GM12878 (cell line): ENCODE results near the gene C12orf60. TPM values are rescaled to one million over a fixed set of nuclear protein-coding genes. Genes with fewer than 3 reads are reported as not detected.

Source experiments
- BRCA1 ChIP-seq: IDR thresholded peaks from 2 replicates; pipeline ENCODE4 v1.6.1; 2011; ENCODE audit warnings: low read depth, low read length, improper control_type of control experiment
- CBX5 ChIP-seq: sonication (generic); IDR thresholded peaks from 2 replicates; pipeline ENCODE4 v1.6.1; 2016; ENCODE audit warnings: low read depth, moderate library complexity, mild to moderate bottlenecking, inconsistent platforms
- CHD4 ChIP-seq: fragments of 200-600 bp; sonication (generic); IDR thresholded peaks from 2 replicates; pipeline ENCODE4 v1.6.1; 2016; ENCODE audit warnings: mild to moderate bottlenecking
- CREM ChIP-seq: IDR thresholded peaks from 2 replicates; pipeline ENCODE4 v1.6.1; 2014; ENCODE audit warnings: antibody characterized with exemption, low read depth
- EGR1 ChIP-seq, 2 experiments: IDR thresholded peaks; 1 replicate in 1 of 2; 2 replicates in 1 of 2; pipeline ENCODE4 v1.6.1; 2011 to 2012; ENCODE audit warnings: low read depth in 2 of 2, low read length in 2 of 2, borderline replicate concordance in 1 of 2, mild to moderate bottlenecking in 1 of 2, moderate library complexity in 1 of 2
- HDGF ChIP-seq: fragments of 450-650 bp; IDR thresholded peaks from 2 replicates; pipeline ENCODE4 v1.6.1; 2016; ENCODE audit warnings: antibody characterized with exemption
- IKZF2 ChIP-seq, 2 experiments: fragments of 450-650 bp; IDR thresholded peaks; 2 replicates each; pipeline ENCODE4 v1.6.1; 2017; ENCODE audit warnings: mild to moderate bottlenecking in 2 of 2, moderate library complexity in 2 of 2
- IRF4 ChIP-seq: IDR thresholded peaks from 2 replicates; pipeline ENCODE4 v1.6.1; 2011; ENCODE audit warnings: low read depth, low read length
- KDM1A ChIP-seq: fragments of 200-600 bp; sonication (generic); IDR thresholded peaks from 2 replicates; pipeline ENCODE4 v1.6.1; 2016; ENCODE audit warnings: borderline replicate concordance
- MXI1 ChIP-seq: fragments of 150-350 bp; IDR thresholded peaks from 2 replicates; pipeline ENCODE4 v1.6.1; 2011; ENCODE audit warnings: low read depth, mild to moderate bottlenecking, inconsistent platforms, low read length, improper control_type of control experiment
- MYC ChIP-seq: IDR thresholded peaks from 2 replicates; pipeline ENCODE4 v1.6.1; 2011; ENCODE audit warnings: mild to moderate bottlenecking, low read length, moderate library complexity, inconsistent platforms; ENCODE audit not compliant: insufficient read depth, insufficient replicate concordance, insufficient read length, severe bottlenecking
- NFIC ChIP-seq: IDR thresholded peaks from 2 replicates; pipeline ENCODE4 v1.6.1; 2012; ENCODE audit warnings: low read depth, mild to moderate bottlenecking, inconsistent platforms, low read length, moderate library complexity
- NFYA ChIP-seq: IDR thresholded peaks from 2 replicates; pipeline ENCODE4 v1.6.1; 2011; ENCODE audit warnings: low read depth, mild to moderate bottlenecking, low read length, improper control_type of control experiment, borderline replicate concordance
- NR2C2 ChIP-seq: IDR thresholded peaks from 2 replicates; pipeline ENCODE4 v1.6.1; 2011; ENCODE audit warnings: borderline replicate concordance, low read depth; ENCODE audit not compliant: control insufficient read depth, insufficient read length
- NRF1 ChIP-seq: conservative IDR thresholded peaks from 2 replicates; pipeline ENCODE4 v1.6.1; 2011; ENCODE audit warnings: mild to moderate bottlenecking, low read depth, low read length, improper control_type of control experiment
- POU2F2 ChIP-seq: IDR thresholded peaks from 3 replicates; pipeline ENCODE4 v1.6.1; 2011; ENCODE audit warnings: low read depth, mild to moderate bottlenecking, low read length, borderline replicate concordance
- RAD21 ChIP-seq: IDR thresholded peaks from 2 replicates; pipeline ENCODE4 v1.6.1; 2011; ENCODE audit warnings: mild to moderate bottlenecking, low read depth, low read length, moderate library complexity; ENCODE audit not compliant: insufficient read depth
- RCOR1 ChIP-seq: conservative IDR thresholded peaks from 2 replicates; pipeline ENCODE4 v1.6.1; 2012; ENCODE audit warnings: low read depth, low read length, improper control_type of control experiment
- RELA ChIP-seq: fragments of 450-650 bp; IDR thresholded peaks from 2 replicates; pipeline ENCODE4 v1.8.0; 2014; ENCODE audit warnings: borderline replicate concordance; ENCODE audit not compliant: partially characterized antibody
- RUNX3 ChIP-seq: IDR thresholded peaks from 2 replicates; pipeline ENCODE4 v1.6.1; 2012; ENCODE audit warnings: low read length, inconsistent platforms
- SIX5 ChIP-seq: IDR thresholded peaks from 2 replicates; pipeline ENCODE4 v1.6.1; 2011; ENCODE audit warnings: mild to moderate bottlenecking, low read depth, low read length, moderate library complexity; ENCODE audit not compliant: severe bottlenecking
- STAT1 ChIP-seq: fragments of 450-650 bp; conservative IDR thresholded peaks from 2 replicates; pipeline ENCODE4 v1.6.1; 2014; ENCODE audit warnings: antibody characterized with exemption, mild to moderate bottlenecking
- ZNF274 ChIP-seq: IDR thresholded peaks from one replicate; pipeline ENCODE4 v1.8.0; 2011; ENCODE audit not compliant: insufficient read length, insufficient read depth
- ZZZ3 ChIP-seq: IDR thresholded peaks from 2 replicates; pipeline ENCODE4 v1.6.1; 2011; ENCODE audit warnings: low read depth; ENCODE audit not compliant: control insufficient read depth, insufficient read length
- polyA plus RNA-seq, 11 experiments: library from polyadenylated mRNA; depleted of rRNA in 4 of 11; unstranded in 6 of 11; stranded (reverse) in 5 of 11; fragments of >200 nt; fragmentation: Nextera tagmentation in 4 of 11; fragmentation: Illumina TruSeq in 1 of 11; extraction: Ambion mirVana in 4 of 11; extraction: Trizol in 1 of 11; gene quantifications; 1 replicate in 1 of 11; 2 replicates in 10 of 11; pipeline versions ENCODE4 v1.2.1 to v1.2.3, GENCODE V29; 2011 to 2016; ENCODE audit warnings: inconsistent platforms in 2 of 11, missing spikeins in 2 of 11, low read depth in 1 of 11
- total RNA-seq, 4 experiments: library from RNA; depleted of rRNA in 3 of 4; stranded (reverse); fragments of >200 nt in 3 of 4; fragmentation: Illumina TruSeq in 1 of 4; extraction: Trizol in 1 of 4; gene quantifications; 2 replicates each; pipeline versions ENCODE4 v1.2.1 to v1.2.3, GENCODE V29; 2013 to 2021
- TF ChIP-seq, protein P1 (sequence below): IDR thresholded peaks from 2 replicates; pipeline ENCODE4 v1.6.1; 2012; ENCODE audit warnings: improper control_type of control experiment, low read depth, low read length; ENCODE audit not compliant: insufficient replicate concordance
- TF ChIP-seq, protein P2 (sequence below): fragments of 150-350 bp; IDR thresholded peaks from 2 replicates; pipeline ENCODE4 v1.6.1; 2014; ENCODE audit warnings: mild to moderate bottlenecking, low read depth, low read length

Gene C12orf60
- total and polyA plus RNA-seq, 10 of the 15 experiments (the other 5 are each of a cell fraction or from before 2014, with no cell fraction given): 1.8 to 7.2 (median 3.2) TPM

DNA sequence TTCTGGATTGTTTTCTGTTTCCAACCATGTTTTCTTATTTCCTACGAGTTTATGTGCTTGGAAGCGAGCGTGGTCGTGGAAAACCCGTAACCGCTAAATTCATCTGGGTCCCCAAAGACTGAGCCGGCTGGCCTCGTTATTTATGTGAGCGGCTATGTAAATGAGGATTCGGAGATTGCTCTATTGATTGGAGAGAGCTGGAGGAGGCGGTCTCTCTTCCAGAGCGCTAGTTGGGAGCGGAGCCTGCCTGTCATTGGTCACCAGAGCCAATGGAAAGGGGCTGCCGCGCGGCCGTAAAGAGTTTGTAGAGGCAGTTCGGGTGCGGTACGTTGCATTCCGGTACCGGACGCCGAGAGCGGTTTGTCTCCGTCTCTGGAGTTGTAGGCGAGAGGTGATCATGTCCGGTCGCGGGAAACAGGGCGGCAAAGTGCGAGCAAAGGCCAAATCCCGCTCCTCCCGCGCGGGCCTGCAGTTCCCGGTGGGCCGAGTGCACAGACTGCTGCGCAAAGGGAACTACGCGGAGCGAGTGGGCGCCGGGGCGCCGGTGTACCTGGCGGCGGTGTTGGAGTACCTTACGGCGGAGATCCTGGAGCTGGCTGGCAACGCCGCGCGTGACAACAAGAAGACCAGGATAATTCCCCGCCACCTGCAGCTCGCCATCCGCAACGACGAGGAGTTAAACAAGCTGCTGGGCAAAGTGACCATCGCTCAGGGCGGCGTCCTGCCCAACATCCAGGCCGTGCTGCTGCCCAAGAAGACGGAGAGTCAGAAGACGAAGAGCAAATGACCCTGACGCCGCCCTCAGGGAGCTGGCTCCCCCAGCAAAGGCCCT lies 29.2 kb upstream of the C12orf60 start (continued):
- peak; percentile 77 for TF ChIP-seq RUNX3
- no peak for TF ChIP-seq BRCA1
- TF ChIP-seq MXI1: no peak
- TF ChIP-seq NFYA: peak; percentile 93
- no peak for TF ChIP-seq RCOR1
- TF ChIP-seq EGR1 (IDR thresholded peaks at IDR 0.05; ENCODE audit: borderline replicate concordance in 1 of 2, low read depth in 2 of 2, low read length in 2 of 2): no peak
- no peak for TF ChIP-seq CREM
- TF ChIP-seq NFIC: peak; percentile 66
- no peak for TF ChIP-seq NRF1
- no peak for TF ChIP-seq NR2C2
- TF ChIP-seq IKZF2 (IDR thresholded peaks at IDR 0.05): no peak
- no peak for TF ChIP-seq KDM1A
- no peak for TF ChIP-seq ZZZ3
- no peak for TF ChIP-seq ZNF274
- TF ChIP-seq HDGF: no peak
- TF ChIP-seq, protein P1, sequence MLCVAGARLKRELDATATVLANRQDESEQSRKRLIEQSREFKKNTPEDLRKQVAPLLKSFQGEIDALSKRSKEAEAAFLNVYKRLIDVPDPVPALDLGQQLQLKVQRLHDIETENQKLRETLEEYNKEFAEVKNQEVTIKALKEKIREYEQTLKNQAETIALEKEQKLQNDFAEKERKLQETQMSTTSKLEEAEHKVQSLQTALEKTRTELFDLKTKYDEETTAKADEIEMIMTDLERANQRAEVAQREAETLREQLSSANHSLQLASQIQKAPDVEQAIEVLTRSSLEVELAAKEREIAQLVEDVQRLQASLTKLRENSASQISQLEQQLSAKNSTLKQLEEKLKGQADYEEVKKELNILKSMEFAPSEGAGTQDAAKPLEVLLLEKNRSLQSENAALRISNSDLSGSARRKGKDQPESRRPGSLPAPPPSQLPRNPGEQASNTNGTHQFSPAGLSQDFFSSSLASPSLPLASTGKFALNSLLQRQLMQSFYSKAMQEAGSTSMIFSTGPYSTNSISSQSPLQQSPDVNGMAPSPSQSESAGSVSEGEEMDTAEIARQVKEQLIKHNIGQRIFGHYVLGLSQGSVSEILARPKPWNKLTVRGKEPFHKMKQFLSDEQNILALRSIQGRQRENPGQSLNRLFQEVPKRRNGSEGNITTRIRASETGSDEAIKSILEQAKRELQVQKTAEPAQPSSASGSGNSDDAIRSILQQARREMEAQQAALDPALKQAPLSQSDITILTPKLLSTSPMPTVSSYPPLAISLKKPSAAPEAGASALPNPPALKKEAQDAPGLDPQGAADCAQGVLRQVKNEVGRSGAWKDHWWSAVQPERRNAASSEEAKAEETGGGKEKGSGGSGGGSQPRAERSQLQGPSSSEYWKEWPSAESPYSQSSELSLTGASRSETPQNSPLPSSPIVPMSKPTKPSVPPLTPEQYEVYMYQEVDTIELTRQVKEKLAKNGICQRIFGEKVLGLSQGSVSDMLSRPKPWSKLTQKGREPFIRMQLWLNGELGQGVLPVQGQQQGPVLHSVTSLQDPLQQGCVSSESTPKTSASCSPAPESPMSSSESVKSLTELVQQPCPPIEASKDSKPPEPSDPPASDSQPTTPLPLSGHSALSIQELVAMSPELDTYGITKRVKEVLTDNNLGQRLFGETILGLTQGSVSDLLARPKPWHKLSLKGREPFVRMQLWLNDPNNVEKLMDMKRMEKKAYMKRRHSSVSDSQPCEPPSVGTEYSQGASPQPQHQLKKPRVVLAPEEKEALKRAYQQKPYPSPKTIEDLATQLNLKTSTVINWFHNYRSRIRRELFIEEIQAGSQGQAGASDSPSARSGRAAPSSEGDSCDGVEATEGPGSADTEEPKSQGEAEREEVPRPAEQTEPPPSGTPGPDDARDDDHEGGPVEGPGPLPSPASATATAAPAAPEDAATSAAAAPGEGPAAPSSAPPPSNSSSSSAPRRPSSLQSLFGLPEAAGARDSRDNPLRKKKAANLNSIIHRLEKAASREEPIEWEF: no peak
- TF ChIP-seq CBX5: peak; percentile 86; the same call in 1 of the 2 replicates
- no peak for TF ChIP-seq IRF4
- no peak for TF ChIP-seq MYC
- peak; percentile 100 for TF ChIP-seq POU2F2
- no peak for TF ChIP-seq CHD4
- TF ChIP-seq SIX5: peak; percentile 7
- TF ChIP-seq, protein P2, sequence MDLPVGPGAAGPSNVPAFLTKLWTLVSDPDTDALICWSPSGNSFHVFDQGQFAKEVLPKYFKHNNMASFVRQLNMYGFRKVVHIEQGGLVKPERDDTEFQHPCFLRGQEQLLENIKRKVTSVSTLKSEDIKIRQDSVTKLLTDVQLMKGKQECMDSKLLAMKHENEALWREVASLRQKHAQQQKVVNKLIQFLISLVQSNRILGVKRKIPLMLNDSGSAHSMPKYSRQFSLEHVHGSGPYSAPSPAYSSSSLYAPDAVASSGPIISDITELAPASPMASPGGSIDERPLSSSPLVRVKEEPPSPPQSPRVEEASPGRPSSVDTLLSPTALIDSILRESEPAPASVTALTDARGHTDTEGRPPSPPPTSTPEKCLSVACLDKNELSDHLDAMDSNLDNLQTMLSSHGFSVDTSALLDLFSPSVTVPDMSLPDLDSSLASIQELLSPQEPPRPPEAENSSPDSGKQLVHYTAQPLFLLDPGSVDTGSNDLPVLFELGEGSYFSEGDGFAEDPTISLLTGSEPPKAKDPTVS: no peak
- no peak for TF ChIP-seq RAD21
- no peak for TF ChIP-seq RELA
- TF ChIP-seq STAT1: no peak
